ENCODE measurements around the gene LILRB5.
"Not testable (repeated sequence)": the region's sequence is repeated elsewhere in the genome, so short reads cannot be mapped to it uniquely, and the experiment has no call there.

The LILRB5 gene

DNA sequence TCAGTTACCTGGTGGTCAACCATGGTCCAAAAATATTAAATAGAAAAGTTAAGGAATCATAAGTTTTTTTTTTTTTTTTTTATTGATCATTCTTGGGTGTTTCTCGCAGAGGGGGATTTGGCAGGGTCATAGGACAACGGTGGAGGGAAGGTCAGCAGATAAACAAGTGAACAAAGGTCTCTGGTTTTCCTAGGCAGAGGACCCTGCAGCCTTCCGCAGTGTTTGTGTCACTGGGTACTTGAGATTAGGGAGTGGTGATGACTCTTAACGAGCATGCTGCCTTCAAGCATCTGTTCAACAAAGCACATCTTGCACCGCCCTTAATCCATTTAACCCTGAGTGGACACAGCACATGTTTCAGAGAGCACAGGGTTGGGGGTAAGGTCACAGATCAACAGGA, 42.9 kb downstream of the LILRB5 start:
- DNase-seq (ENCODE audit: low read depth in 2 of 2) = not testable (repeated sequence)

DNA sequence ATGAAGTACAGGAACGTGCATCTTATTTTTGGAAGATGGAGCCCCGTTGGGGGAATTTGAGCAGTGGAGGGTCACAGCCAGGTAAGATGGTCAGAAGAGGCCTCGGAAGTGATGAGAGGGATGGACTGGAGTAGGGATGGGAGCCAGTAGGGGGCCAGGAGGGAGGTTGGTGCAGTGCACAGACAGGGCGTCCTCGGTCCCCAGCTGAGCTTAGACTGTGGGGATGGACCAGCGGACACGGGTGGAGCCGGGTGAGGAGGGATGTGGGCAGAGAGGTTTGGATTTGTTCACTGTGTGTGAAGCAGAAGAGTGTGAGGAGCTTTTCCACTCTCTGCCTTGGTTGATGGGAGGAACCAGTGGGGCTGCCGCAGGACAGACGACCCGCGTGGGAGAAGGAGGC, 45.8 kb downstream of the LILRB5 start:
- DNase-seq (ENCODE audit: low read depth in 2 of 2) = no peak

DNA sequence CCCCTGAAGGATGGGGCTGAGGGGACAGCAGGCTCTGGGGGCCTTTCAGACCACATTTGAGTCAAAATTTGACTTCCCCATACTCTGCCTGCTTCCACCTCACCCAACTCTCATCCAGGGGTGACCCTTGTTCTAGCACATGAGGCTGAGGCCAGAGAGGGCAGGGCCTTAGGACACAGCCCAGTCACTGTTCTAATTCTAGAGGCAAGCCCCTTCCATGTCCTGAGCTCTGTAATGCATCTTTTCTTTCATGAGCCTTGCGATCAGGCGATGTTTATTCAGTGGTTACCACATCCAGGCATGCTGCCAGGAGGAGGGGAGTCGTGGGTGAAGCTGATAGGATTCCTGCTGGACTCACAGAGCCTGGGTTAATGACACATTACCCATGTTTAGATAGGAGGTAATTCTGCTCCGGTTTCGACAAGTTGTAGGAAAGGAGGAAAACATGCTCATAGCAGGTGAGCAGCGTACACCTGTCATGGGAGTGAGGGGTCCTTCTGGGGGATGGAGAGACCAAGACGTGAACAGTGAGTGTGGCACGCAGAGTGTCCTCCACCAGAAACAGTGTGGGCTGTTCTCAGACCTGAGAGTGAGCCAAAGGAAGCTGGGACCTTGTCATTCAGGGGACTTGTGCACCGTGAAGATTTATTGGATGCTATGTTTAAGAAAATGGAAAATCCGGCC, 47.1 kb downstream of the LILRB5 start:
- DNase-seq (ENCODE audit: low read depth in 2 of 2) = no peak

DNA sequence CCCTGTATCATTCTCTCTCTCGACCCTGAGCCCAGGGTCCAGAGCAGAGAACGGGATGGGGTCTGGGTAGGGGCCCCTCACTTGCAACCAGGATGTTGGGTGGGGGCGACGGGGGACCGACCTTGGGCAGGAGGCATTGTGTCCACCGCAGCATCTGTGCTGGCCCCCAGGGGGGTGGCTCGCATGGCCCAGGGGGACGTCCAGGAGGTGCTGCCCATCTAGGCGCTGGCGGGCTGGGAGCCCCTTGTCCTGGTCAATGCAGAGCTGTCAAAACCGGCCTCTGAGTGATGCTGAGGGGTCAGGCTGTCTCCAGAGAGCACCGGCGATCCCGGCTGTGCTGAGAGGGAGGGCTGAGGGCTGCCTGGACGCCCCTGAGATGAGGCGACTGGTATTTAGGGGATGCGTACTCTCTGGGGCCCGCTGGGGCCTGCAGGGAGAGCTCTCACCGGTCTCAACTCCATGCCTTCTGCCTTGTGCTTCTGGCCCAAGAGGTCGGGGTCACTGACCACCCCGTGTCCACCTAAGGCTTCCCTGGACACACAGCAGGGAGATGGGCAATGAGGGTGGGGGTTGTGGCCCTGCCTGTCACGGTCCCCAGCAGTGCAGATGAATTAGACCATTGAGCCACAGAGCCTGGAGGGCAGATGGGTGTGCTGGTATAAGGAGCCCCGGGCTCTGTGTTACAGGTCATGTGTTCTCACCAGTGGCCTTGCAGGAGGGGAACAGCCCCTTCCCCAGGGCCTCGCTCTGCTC, 47.8 kb downstream of the LILRB5 start:
- DNase-seq (ENCODE audit: low read depth in 2 of 2) = no peak

DNA sequence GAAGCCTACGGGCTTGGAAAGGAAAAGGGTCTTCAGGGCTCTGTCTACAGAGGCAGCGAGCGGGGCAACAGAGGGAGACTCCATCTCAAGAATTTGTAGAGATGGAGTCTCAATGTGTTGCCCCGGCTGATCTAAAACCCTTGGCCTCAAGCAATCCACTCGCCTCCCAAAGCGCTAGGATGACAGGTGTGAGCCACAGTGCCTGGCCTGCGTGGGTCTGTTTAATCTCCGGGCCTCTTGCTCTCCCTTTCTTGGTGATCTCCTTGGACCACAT, 48.4 kb downstream of the LILRB5 start:
- no peak for DNase-seq (ENCODE audit: low read depth in 2 of 2)

DNA sequence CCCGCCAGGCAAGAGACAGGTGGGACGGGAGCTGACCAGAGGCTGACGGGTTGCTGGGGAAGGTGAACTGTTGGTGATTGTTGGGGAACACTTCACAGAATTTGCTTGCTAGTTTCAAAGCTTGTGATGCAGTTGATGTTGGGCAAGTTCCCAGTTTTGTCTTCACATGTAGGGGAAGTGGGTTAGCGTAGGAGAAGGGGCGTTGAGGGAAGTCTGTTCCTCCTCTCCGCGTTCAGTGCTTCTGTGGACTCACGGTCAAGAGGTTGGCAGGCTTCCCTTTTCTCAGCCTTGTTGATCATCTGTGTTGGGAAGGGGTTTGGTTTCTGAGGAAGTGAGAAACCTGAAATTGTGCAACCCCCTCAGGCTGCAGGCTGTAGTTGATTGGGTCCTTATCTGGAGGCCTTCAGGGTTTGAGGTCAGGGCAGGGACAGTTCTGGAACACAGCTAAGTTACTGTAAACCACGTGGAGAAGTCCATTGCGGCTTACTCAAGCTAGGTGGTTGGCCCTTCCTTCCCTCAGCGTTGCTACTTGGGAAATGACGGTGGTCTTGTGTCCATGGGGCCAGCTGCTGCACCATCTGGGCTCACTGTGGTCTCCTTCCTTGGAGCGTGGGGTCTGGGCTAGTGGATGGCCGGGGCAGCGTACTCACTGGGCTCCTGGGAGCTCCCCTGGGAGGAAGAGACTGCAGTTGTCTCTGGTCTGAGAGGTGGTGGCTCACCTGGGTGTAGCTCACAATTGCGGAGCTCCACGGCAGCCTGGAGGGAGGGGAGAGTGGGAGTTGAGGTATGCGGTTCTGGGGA, 48.9 kb downstream of the LILRB5 start:
- no peak for DNase-seq (ENCODE audit: low read depth in 2 of 2)

DNA sequence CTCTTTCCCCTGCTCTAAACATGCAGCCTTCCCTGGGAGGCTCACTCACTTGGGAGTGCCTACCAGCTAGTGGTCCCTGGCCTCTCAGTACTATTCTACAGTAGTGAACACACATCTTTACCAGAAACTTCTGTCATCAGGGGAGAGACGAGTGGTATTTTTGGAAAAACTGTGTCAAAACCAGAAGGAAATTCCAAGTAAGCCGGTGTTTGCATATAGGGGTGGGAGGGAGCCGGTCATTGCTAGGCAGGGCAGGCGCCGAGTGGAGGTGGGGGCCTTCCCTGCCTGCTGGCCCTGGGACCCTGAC, 49.4 kb downstream of the LILRB5 start:
- DNase-seq (ENCODE audit: low read depth in 2 of 2) = no peak

DNA sequence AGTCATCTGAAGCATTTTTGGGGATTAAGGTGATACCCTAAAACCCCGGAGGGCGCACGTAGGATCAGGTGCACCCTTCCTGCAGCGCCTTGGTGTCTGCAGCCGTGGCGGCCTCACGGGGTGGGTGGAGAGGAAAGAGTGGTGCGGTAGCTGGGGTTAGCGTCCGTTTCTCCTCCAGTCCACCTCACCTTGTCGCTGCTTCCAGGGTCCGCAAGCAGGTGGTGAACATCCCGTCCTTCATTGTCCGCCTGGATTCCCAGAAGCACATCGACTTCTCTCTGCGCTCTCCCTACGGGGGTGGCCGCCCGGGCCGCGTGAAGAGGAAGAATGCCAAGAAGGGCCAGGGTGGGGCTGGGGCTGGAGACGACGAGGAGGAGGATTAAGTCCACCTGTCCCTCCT, 49.9 kb downstream of the LILRB5 start:
- DNase-seq (ENCODE audit: low read depth in 2 of 2) = not testable (repeated sequence)

DNA sequence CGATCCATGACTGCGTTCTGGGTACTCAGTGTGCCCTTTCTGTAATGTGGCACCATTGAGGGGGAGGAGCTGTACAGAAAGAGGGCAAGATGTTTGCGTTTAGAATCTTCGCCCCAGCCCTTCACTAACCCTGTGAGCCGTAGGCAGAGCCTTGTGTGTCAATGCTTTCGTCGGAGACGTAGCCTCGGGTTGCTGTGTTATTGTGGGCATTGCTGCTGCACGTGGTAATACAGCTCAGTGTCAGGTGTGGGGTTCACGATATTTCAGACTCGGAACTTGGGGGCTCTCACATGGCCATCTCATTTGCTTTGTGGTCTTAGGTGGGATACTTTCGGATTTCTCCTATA, 50.3 kb downstream of the LILRB5 start:
- no peak for DNase-seq (ENCODE audit: low read depth in 2 of 2)

DNA sequence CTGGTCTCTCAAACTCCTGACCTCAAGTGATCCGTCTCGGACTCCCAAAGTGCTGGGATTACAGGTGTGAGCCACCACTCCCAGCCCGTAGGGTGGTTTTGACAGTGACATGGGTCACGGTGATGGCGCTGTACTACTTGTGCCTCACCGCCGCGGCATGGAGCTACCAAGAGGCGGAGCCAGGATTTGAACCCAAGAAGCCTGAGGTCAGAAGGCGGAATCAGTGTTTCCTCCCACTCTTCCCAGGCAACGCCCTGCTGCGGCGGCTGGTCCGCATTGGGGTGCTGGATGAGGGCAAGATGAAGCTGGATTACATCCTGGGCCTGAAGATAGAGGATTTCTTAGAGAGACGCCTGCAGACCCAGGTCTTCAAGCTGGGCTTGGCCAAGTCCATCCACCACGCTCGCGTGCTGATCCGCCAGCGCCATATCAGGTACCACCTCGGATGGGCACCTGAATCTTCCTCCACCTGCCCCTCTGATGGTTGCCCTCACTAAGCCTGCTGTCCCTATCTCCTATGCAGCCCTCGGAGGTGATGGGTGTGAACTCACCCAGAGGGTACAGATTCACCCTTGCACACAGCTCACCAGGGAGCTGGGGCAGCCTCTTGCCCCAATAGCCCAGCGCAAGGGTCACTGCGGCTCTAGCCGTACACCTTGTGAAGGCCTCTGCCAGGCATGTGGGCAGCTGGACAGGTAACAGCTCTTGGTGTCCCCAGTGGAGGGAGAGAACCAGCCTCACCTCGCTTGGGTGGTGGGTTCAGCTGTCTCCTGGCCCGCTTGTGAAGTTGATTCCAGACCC, 50.8 kb downstream of the LILRB5 start:
- no peak for DNase-seq (ENCODE audit: low read depth in 2 of 2)

DNA sequence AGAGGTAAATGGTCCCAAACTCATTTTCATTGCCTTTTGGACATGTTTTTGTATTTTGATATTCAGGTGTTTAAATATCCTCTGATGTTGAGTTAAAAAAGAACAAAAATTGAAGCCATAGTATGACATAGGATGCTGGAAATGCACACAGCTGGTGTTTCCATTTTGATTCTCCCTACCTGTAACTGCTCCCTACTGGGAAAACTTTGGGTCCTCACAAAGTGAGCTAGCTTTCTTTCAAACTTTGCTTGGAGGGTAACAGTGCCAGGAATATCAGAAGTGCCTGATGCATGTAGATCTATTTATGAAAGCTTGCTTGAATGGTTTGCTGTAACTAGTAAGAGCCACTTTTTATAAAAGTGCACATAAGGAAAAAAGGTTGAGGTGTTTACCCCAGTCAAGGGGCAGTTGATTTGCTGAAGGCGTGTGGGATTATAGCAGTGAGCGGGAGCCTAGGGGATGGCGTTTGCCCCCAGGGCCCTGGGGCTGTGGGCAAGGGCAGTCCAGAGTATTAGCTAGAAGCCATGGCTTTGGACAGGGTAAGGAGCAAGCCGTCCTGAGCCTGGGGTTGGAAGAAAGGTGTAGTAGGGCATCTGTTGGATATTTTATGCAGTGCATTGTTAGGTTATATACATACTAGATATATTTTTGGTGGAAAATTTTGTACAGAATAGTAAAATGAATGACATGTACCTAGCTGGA, 52.2 kb downstream of the LILRB5 start:
- DNase-seq (ENCODE audit: low read depth in 2 of 2) = no peak

DNA sequence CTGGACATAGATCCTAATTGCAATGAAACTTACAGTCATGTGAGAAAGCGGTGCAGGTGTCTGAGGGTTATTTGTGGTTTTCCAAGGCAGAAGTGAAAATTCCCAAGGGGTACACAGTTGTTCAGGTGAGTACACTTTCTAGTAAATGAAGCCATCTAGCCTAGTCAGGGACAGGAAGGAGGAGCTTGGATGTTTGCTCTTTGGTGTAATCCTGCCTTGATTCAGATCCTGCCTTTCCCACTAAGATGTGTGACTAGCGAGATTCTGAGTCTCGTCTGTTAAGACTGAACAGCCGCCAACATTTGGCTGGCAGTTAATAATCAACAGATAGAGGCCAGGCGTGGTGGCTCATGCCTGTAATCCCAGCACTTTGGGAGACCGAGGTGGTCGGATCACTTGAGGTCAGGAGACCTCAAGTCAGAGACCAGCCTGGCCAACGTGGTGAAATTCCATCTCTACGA, 53.9 kb downstream of the LILRB5 start:
- no peak for DNase-seq (ENCODE audit: low read depth in 2 of 2)

DNA sequence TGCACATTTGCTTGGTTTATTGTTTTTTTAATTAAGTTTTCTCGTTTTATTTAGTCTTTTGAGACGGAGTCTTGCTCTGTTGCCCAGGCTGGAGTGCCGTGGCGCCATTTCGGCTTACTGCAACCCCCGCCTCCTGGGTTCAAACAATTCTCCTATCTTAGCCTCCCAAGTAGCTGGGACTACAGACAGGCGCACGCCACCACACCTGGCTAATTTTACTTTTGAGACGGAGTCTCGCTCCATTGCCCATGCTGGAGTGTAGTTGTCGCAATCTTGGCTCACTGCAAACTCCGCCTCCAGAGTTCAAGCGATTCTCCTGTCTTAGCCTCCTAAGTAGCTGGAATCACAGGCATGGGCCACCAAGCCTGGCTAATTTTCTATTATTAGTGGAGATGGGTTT, 55.1 kb downstream of the LILRB5 start:
- DNase-seq (ENCODE audit: low read depth in 2 of 2) = no peak

DNA sequence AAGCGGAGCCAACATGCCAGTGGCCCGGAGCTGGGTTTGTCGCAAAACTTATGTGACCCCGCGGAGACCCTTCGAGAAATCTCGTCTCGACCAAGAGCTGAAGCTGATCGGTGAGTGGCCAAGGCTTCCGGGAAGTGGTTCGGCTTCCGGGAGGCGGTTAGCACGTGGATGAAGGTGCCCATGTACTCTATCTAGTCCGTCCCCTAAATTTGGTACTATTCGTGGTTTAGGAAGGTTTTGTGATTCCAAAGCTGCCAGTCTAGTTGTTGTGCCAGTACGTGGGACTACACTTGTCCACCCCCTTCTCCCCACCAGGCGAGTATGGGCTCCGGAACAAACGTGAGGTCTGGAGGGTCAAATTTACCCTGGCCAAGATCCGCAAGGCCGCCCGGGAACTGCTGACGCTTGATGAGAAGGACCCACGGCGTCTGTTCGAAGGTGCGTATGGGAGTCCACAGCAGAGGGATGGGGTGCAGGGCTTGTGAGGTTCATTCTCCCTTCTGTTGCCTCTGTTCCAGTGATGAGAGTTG, 55.8 kb downstream of the LILRB5 start:
- DNase-seq (ENCODE audit: low read depth in 2 of 2) = no peak

Data from stimulated activated CD8-positive, alpha-beta memory T cell treated with anti-CD3 and anti-CD28 coated beads, Interleukin-2, amount 100 ng/mL, for 1 hour (primary cell).